BLaER1 (cell line): ENCODE results near the gene ECHS1.

Experiments
- H3K27ac ChIP-seq: shearing (Covaris generic); formaldehyde crosslinking; 2 replicates; pipeline ENCODE4 v1.8.1; 2022
- H3K27me3 ChIP-seq: shearing (Covaris generic); formaldehyde crosslinking; 2 replicates; pipeline ENCODE4 v1.8.1; 2022
- H3K36me3 ChIP-seq: shearing (Covaris generic); formaldehyde crosslinking; 2 replicates; pipeline ENCODE4 v1.8.1; 2022
- H3K4me1 ChIP-seq: shearing (Covaris generic); formaldehyde crosslinking; 2 replicates; pipeline ENCODE4 v1.8.1; 2022
- H3K4me2 ChIP-seq: shearing (Covaris generic); formaldehyde crosslinking; 2 replicates; pipeline ENCODE4 v1.8.1; 2022
- H3K4me3 ChIP-seq: shearing (Covaris generic); formaldehyde crosslinking; 2 replicates; pipeline ENCODE4 v1.8.1; 2022
- H3K9ac ChIP-seq: shearing (Covaris generic); formaldehyde crosslinking; 2 replicates; pipeline ENCODE4 v1.8.1; 2022
- H3K9me3 ChIP-seq: shearing (Covaris generic); formaldehyde crosslinking; 2 replicates; pipeline ENCODE4 v1.8.1; 2022
- H4K20me1 ChIP-seq: shearing (Covaris generic); formaldehyde crosslinking; 2 replicates; pipeline ENCODE4 v1.8.1; 2022
- Cebpa-rat ChIP-seq: shearing (Covaris generic); IDR thresholded peaks from 2 replicates; pipeline ENCODE4 v1.8.1; 2022

Gene ECHS1

GRCh38 chr10:133358925-133359310, 14.2 kb downstream of the ECHS1 start:
- H3K27ac ChIP-seq, result no peak overlapping the region

GRCh38 chr10:133358162-133358924, 14.8 kb downstream of the ECHS1 start:
- Histone ChIP-seq H3K9ac (no peak overlapping the region), H4K20me1 (peaks cover 33% of the 10 kb centered on the region)

More at GRCh38 chr10:133358925-133359310, 14.2 kb downstream of the ECHS1 start:
- no peak overlapping the region for H3K9ac ChIP-seq
- no peaks in the 10 kb centered on the region for H3K9me3 ChIP-seq
- no peak for TF ChIP-seq Cebpa-rat
- H3K4me3 ChIP-seq, result no peak overlapping the region
- H3K36me3 ChIP-seq, result peaks cover 33% of the 10 kb centered on the region
- peaks cover 53% of the 10 kb centered on the region for H3K4me1 ChIP-seq
- H3K4me2 ChIP-seq, result no peak overlapping the region
- H4K20me1 ChIP-seq, result peaks cover 29% of the 10 kb centered on the region
- no peaks in the 10 kb centered on the region for H3K27me3 ChIP-seq

GRCh38 chr10:133357285-133358161, 15.6 kb downstream of the ECHS1 start, which contains the start of gene FUOM:
TSS of gene FUOM (minus strand) at chr10:133358019. CDS start at chr10:133358007, 12 bp downstream.
- Histone ChIP-seq H3K4me1 (peaks cover 51% of the 10 kb centered on the region), H3K27me3 (no peaks in the 10 kb centered on the region), H3K4me3 (peak within 1 kb of the TSS; percentile 90), H3K27ac (peak within 1 kb of the TSS; percentile 93), H4K20me1 (peaks cover 42% of the 10 kb centered on the region), H3K4me2 (peak within 1 kb of the TSS; percentile 99), H3K9me3 (no peaks in the 10 kb centered on the region), H3K36me3 (peaks cover 20% of the 10 kb centered on the region), H3K9ac (peak within 1 kb of the TSS; percentile 93)
- no peak for TF ChIP-seq Cebpa-rat

More at GRCh38 chr10:133358162-133358924, 14.8 kb downstream of the ECHS1 start:
- no peaks in the 10 kb centered on the region for H3K27me3 ChIP-seq
- no peak for TF ChIP-seq Cebpa-rat
- H3K36me3 ChIP-seq, result peaks cover 28% of the 10 kb centered on the region
- H3K4me3 ChIP-seq, result no peak overlapping the region
- no peaks in the 10 kb centered on the region for H3K9me3 ChIP-seq
- H3K27ac ChIP-seq, result no peak overlapping the region; the same call in 1 of the 2 replicates
- no peak overlapping the region for H3K4me2 ChIP-seq
- H3K4me1 ChIP-seq, result peaks cover 56% of the 10 kb centered on the region

- Histone ChIP-seq H3K27ac (peak overlapping the region; percentile 93), H3K4me1 (peaks cover 47% of the 10 kb centered on the region), H3K36me3 (peaks cover 16% of the 10 kb centered on the region), H3K4me2 (peak overlapping the region; percentile 99), H3K9ac (peak overlapping the region; percentile 93), H4K20me1 (peaks cover 42% of the 10 kb centered on the region), H3K27me3 (no peaks in the 10 kb centered on the region), H3K4me3 (peak overlapping the region; percentile 90), H3K9me3 (no peaks in the 10 kb centered on the region)
- no peak for TF ChIP-seq Cebpa-rat
These were observed 16.4 kb downstream of the ECHS1 start for GRCh38 chr10:133356549-133357284.

- Histone ChIP-seq H3K27me3 (no peaks in the 10 kb centered on the region), H3K9ac (peak overlapping the region; percentile 93), H4K20me1 (peaks cover 42% of the 10 kb centered on the region), H3K4me1 (peaks cover 47% of the 10 kb centered on the region), H3K27ac (peak overlapping the region; percentile 93), H3K36me3 (peaks cover 16% of the 10 kb centered on the region), H3K4me3 (peak overlapping the region; percentile 90), H3K4me2 (peak overlapping the region; percentile 99), H3K9me3 (no peaks in the 10 kb centered on the region)
- TF ChIP-seq Cebpa-rat, result no peak
These were observed 17.2 kb downstream of the ECHS1 start for GRCh38 chr10:133355991-133356390.

- Histone ChIP-seq H3K4me3 (peak overlapping the region; percentile 90; the same call in 1 of the 2 replicates), H3K36me3 (peaks cover 16% of the 10 kb centered on the region), H3K4me1 (peaks cover 45% of the 10 kb centered on the region), H3K27ac (peak overlapping the region; percentile 93), H4K20me1 (peaks cover 42% of the 10 kb centered on the region), H3K27me3 (no peaks in the 10 kb centered on the region), H3K9ac (peak overlapping the region; percentile 61), H3K4me2 (peak overlapping the region; percentile 99), H3K9me3 (no peaks in the 10 kb centered on the region)
- TF ChIP-seq Cebpa-rat, result no peak
These were observed 17.9 kb downstream of the ECHS1 start for GRCh38 chr10:133355266-133355665.

GRCh38 chr10:133354672-133355240, 18.4 kb downstream of the ECHS1 start:
- Histone ChIP-seq H3K4me3 (peak overlapping the region; percentile 90; the same call in 1 of the 2 replicates), H3K9ac (peak overlapping the region; percentile 61), H3K27ac (peak overlapping the region; percentile 93), H3K4me2 (peak overlapping the region; percentile 99), H3K9me3 (no peaks in the 10 kb centered on the region), H4K20me1 (peaks cover 42% of the 10 kb centered on the region), H3K36me3 (peaks cover 16% of the 10 kb centered on the region), H3K27me3 (no peaks in the 10 kb centered on the region), H3K4me1 (peaks cover 45% of the 10 kb centered on the region)
- TF ChIP-seq Cebpa-rat, result no peak

GRCh38 chr10:133353988-133354605, 19.1 kb downstream of the ECHS1 start:
- H3K9me3 ChIP-seq, result no peaks in the 10 kb centered on the region
- H3K27ac ChIP-seq, result no peak overlapping the region
- TF ChIP-seq Cebpa-rat, result no peak
- H3K4me3 ChIP-seq, result no peak overlapping the region
- H3K4me2 ChIP-seq, result peak overlapping the region; percentile 99; the same call in 1 of the 2 replicates
- peaks cover 16% of the 10 kb centered on the region for H3K36me3 ChIP-seq
- H4K20me1 ChIP-seq, result peaks cover 42% of the 10 kb centered on the region
- H3K4me1 ChIP-seq, result peaks cover 45% of the 10 kb centered on the region
- no peaks in the 10 kb centered on the region for H3K27me3 ChIP-seq
- H3K9ac ChIP-seq, result 0 out of 2 replicates have a peak overlapping the region, but pooled peaks have one; percentile 61
